Ovary (tissue), 3 donors: ENCODE data around the gene NKX2-2.

Source experiments
- CTCF ChIP-seq, 3 donors: fragments of 450-650 bp in 2 of 3; fragments of 200-600 bp in 1 of 3; IDR thresholded peaks; one replicate each; pipeline versions ENCODE4 v1.5.1 to v1.8.0; 2016 to 2022; ENCODE audit warnings: antibody characterized with exemption in 3 of 3, mild to moderate bottlenecking in 1 of 3
- EP300 ChIP-seq: sonication (generic); formaldehyde crosslinking; IDR thresholded peaks from one replicate; pipeline ENCODE4 v1.6.1; 2017; ENCODE audit warnings: antibody characterized with exemption
- POLR2A ChIP-seq: fragments of 450-650 bp; IDR thresholded peaks from one replicate; pipeline ENCODE4 v1.6.1; 2017; ENCODE audit warnings: antibody characterized with exemption, mild to moderate bottlenecking, moderate library complexity
- donor health status: DM: no; HTN: no; CAD: no.

- no peak for TF ChIP-seq POLR2A
- no peak for TF ChIP-seq CTCF (IDR thresholded peaks at IDR 0.05)
- TF ChIP-seq EP300: no peak
These were observed 4.6 kb upstream of the NKX2-2 start for GRCh38 chr20:21518292-21518991.
